Gastroesophageal sphincter (tissue), 3 donors: Measurements from ENCODE around the gene TMEM238.

Source experiments
- POLR2A ChIP-seq, 2 donors: fragments of 450-650 bp; IDR thresholded peaks; one replicate each; pipeline ENCODE4 v1.6.1; 2017; ENCODE audit warnings: antibody characterized with exemption in 2 of 2, mild to moderate bottlenecking in 2 of 2, moderate library complexity in 1 of 2
- POLR2AphosphoS5 ChIP-seq: sonication (generic); formaldehyde crosslinking; IDR thresholded peaks from one replicate; pipeline ENCODE4 v1.6.1; 2017; ENCODE audit warnings: antibody characterized with exemption
- TF ChIP-seq, protein P1 (sequence below), 4 experiments: fragments of 200-600 bp in 2 of 4; fragments of 450-650 bp in 2 of 4; sonication (generic) in 1 of 4; IDR thresholded peaks; one replicate each; pipeline ENCODE4 v1.5.1; 2017 to 2019; ENCODE audit warnings: antibody characterized with exemption in 4 of 4, mild to moderate bottlenecking in 2 of 4, moderate library complexity in 2 of 4

DNA sequence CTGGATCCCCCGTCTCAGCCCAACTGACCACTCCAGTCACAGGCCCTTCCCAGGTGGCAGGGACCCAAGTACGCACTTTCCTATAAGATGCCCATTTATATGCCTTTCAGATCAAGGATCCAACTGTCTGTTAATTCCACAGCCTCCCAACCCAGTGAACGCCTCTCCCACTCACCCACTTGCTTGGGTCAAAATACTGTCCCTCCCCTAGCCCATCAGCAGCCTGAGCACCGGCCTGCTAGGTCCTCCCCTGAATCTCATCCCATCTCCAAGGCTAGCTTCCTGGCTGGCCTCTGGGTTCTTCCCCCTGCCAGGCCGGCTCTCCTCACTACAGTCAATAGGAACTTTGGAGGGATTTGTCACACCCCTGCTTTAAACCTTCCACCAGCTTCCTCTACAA is 21.5 kb upstream of the TMEM238 start:
- TF ChIP-seq POLR2AphosphoS5 = no peak
- TF ChIP-seq, protein P1, sequence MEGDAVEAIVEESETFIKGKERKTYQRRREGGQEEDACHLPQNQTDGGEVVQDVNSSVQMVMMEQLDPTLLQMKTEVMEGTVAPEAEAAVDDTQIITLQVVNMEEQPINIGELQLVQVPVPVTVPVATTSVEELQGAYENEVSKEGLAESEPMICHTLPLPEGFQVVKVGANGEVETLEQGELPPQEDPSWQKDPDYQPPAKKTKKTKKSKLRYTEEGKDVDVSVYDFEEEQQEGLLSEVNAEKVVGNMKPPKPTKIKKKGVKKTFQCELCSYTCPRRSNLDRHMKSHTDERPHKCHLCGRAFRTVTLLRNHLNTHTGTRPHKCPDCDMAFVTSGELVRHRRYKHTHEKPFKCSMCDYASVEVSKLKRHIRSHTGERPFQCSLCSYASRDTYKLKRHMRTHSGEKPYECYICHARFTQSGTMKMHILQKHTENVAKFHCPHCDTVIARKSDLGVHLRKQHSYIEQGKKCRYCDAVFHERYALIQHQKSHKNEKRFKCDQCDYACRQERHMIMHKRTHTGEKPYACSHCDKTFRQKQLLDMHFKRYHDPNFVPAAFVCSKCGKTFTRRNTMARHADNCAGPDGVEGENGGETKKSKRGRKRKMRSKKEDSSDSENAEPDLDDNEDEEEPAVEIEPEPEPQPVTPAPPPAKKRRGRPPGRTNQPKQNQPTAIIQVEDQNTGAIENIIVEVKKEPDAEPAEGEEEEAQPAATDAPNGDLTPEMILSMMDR (IDR thresholded peaks at IDR 0.05) = no peak
- no peak for TF ChIP-seq POLR2A (IDR thresholded peaks at IDR 0.05)
